Uterus (tissue), 4 donors: ENCODE results near the gene PDE4D. TPM values are rescaled to one million over a fixed set of nuclear protein-coding genes. Genes with fewer than 3 reads are reported as not detected.

Experiments used
- DNase-seq, 2 donors: peaks; one replicate each; pipeline ENCODE4 v3.0.0-alpha.2; 2019 to 2020
- H3K27ac ChIP-seq, 2 donors: fragments of 200-600 bp; sonication (generic); 1 replicate in 1 of 2; 2 replicates in 1 of 2; pipeline ENCODE4 v1.5.1; 2016 to 2018
- H3K27me3 ChIP-seq, 2 donors: fragments of 200-600 bp; sonication (generic); one replicate each; pipeline ENCODE4 v1.5.1; 2018 to 2019; ENCODE audit warnings: control low read depth in 1 of 2
- H3K36me3 ChIP-seq, 2 donors: fragments of 200-600 bp; sonication (generic); one replicate each; pipeline ENCODE4 v1.5.1; 2019; ENCODE audit warnings: control low read depth in 1 of 2
- H3K4me1 ChIP-seq, 2 donors: fragments of 200-600 bp; sonication (generic); one replicate each; pipeline ENCODE4 v1.5.1; 2018 to 2019; ENCODE audit warnings: control low read depth in 1 of 2
- H3K4me3 ChIP-seq, 2 donors: fragments of 200-600 bp; sonication (generic); 1 replicate in 1 of 2; 2 replicates in 1 of 2; pipeline ENCODE4 v1.5.1; 2018 to 2019; ENCODE audit warnings: mild to moderate bottlenecking in 1 of 2
- H3K9me3 ChIP-seq, 2 donors: fragments of 200-600 bp; sonication (generic); one replicate each; pipeline ENCODE4 v1.5.1; 2019; ENCODE audit warnings: control low read depth in 1 of 2
- POLR2A ChIP-seq, 2 donors: fragments of 450-650 bp; IDR thresholded peaks; one replicate each; pipeline ENCODE4 v1.6.1; 2016; ENCODE audit warnings: antibody characterized with exemption in 2 of 2, mild to moderate bottlenecking in 1 of 2, moderate library complexity in 1 of 2
- intact Hi-C: fragments of 100-400 bp; cut with DNase I; formaldehyde crosslinking; loops from one replicate; pipeline ENCODE4 v1.15.1; 2023; ENCODE audit warnings: low total_unique reads
- total RNA-seq, 4 donors: library from RNA; depleted of rRNA in 3 of 4; stranded (reverse); fragments of >200 nt in 3 of 4; gene quantifications; one replicate each; pipeline versions ENCODE4 v1.1.0 to v1.2.4, GENCODE V29; 2014 to 2023
- TF ChIP-seq, protein P1 (sequence below), 4 experiments: fragments of 200-600 bp in 2 of 4; fragments of 450-650 bp in 2 of 4; sonication (generic) in 2 of 4; IDR thresholded peaks; one replicate each; pipeline ENCODE4 v1.5.1; 2016 to 2019; ENCODE audit warnings: antibody characterized with exemption in 4 of 4, mild to moderate bottlenecking in 2 of 4, moderate library complexity in 1 of 4
- donor health status: DM: yes; HTN: yes; CAD: no.

PDE4D gene
- total RNA-seq, 4 donors from 2014 or later: 27.1 to 77.0 (median 45.8) TPM

DNA sequence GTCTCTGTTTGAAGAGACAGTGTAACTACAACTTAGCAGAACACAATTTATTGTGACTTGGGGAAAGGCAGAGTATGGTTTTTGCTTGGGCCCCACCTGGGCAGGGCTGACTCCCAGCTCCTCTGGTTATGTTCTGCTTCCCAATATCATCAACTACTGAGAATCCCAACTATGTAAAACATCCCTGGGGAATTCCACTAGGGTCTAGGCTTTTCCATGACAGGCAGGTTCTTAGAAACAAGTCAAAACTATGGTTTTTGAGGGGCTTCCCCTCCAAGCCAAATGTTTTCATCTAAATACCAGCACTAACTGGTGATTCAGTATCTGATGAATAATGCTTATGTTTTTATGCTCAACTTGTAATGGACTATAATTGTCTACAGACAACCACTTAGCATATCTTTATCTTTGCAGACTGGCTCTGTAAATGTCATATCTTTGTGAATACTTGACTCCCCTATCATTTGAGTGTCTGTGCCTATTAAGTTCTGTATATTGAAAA is 409.5 kb downstream of the PDE4D start:
- H3K36me3 ChIP-seq: no peaks in the 10 kb centered on the region
- intact Hi-C loops: no loop called here
- no peaks in the 10 kb centered on the region for H3K9me3 ChIP-seq
- no peaks in the 10 kb centered on the region for H3K27me3 ChIP-seq
- TF ChIP-seq, protein P1, sequence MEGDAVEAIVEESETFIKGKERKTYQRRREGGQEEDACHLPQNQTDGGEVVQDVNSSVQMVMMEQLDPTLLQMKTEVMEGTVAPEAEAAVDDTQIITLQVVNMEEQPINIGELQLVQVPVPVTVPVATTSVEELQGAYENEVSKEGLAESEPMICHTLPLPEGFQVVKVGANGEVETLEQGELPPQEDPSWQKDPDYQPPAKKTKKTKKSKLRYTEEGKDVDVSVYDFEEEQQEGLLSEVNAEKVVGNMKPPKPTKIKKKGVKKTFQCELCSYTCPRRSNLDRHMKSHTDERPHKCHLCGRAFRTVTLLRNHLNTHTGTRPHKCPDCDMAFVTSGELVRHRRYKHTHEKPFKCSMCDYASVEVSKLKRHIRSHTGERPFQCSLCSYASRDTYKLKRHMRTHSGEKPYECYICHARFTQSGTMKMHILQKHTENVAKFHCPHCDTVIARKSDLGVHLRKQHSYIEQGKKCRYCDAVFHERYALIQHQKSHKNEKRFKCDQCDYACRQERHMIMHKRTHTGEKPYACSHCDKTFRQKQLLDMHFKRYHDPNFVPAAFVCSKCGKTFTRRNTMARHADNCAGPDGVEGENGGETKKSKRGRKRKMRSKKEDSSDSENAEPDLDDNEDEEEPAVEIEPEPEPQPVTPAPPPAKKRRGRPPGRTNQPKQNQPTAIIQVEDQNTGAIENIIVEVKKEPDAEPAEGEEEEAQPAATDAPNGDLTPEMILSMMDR (IDR thresholded peaks at IDR 0.05): no peak
- H3K27ac ChIP-seq: no peak overlapping the region
- no peak for DNase-seq
- H3K4me3 ChIP-seq: no peak overlapping the region
- H3K4me1 ChIP-seq: no peaks in the 10 kb centered on the region

DNA sequence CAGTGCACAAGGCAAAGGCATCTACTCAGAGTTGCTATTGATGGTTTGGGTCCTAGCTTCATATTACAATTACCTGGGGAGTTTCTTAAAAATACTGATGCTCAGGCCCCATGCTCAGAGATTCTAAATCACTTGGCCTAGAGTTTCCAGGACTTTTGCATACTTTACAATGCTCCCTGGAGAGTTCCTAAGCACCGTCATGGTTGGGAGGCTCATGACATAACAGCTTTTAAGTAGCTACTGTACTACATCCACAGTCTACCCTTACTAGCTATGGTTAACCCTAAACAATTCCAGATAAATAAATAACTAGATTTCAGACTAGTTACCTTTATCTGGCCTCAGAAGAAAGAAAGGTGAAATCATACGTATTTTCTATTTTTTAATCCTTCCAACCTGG is 414.4 kb downstream of the PDE4D start:
- no peak overlapping the region for H3K27ac ChIP-seq
- DNase-seq: no peak
- TF ChIP-seq, protein P1 (IDR thresholded peaks at IDR 0.05): no peak
- no peak for TF ChIP-seq POLR2A (IDR thresholded peaks at IDR 0.05)
- no peaks in the 10 kb centered on the region for H3K36me3 ChIP-seq
- H3K9me3 ChIP-seq: no peaks in the 10 kb centered on the region
- intact Hi-C loops: no loop called here
- no peaks in the 10 kb centered on the region for H3K27me3 ChIP-seq
- H3K4me1 ChIP-seq: no peaks in the 10 kb centered on the region
- H3K4me3 ChIP-seq: no peak overlapping the region

DNA sequence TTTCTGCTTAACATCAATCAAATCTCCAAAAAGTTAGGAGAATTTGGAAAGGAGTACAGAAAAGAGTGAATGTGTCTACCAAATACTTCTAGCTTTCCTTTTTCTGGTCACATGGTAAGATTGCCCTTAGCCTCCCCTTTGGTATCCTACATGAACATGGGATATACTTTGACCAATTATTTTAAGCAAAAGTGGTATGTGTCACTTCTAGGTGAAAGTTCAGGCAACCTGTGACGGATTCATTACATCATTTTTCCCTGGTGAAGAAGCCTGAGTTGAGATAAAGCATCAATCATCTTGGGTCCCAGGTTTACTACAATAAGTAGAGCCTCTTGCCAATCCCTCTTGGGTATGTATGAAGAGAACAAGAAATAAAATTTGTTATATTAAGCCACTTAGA is 419.2 kb downstream of the PDE4D start:
- H3K27me3 ChIP-seq: no peaks in the 10 kb centered on the region
- no peaks in the 10 kb centered on the region for H3K4me1 ChIP-seq
- TF ChIP-seq, protein P1 (IDR thresholded peaks at IDR 0.05): no peak
- TF ChIP-seq POLR2A (IDR thresholded peaks at IDR 0.05): no peak
- no peaks in the 10 kb centered on the region for H3K36me3 ChIP-seq
- H3K9me3 ChIP-seq: no peaks in the 10 kb centered on the region
- DNase-seq: no peak
- intact Hi-C loops: no loop called here
- H3K27ac ChIP-seq: no peak overlapping the region
- H3K4me3 ChIP-seq: no peak overlapping the region

DNA sequence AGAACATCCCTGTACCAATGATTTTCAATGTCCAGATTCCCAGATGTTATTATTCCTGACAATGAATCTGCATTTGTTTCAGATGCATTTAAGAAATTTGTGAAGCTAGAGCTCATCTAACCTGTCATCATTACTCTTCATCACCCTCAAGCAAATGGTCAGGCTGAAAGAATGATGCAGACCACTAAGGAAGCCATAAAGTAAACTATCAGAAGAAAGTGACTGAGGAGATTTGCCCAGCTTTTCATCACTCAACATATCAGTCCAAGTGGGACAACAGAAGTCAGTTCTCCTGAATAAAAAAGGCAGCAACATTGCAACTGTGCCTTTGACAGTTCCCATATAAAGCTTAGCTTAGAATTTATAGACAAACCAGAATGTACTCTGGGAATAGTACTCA is 419.9 kb downstream of the PDE4D start:
- DNase-seq: no peak
- no peaks in the 10 kb centered on the region for H3K4me1 ChIP-seq
- TF ChIP-seq, protein P1 (IDR thresholded peaks at IDR 0.05): no peak
- TF ChIP-seq POLR2A (IDR thresholded peaks at IDR 0.05): no peak
- intact Hi-C loops: no loop called here
- H3K9me3 ChIP-seq: no peaks in the 10 kb centered on the region
- H3K27me3 ChIP-seq: no peaks in the 10 kb centered on the region
- H3K4me3 ChIP-seq: no peak overlapping the region
- no peaks in the 10 kb centered on the region for H3K36me3 ChIP-seq
- no peak overlapping the region for H3K27ac ChIP-seq

DNA sequence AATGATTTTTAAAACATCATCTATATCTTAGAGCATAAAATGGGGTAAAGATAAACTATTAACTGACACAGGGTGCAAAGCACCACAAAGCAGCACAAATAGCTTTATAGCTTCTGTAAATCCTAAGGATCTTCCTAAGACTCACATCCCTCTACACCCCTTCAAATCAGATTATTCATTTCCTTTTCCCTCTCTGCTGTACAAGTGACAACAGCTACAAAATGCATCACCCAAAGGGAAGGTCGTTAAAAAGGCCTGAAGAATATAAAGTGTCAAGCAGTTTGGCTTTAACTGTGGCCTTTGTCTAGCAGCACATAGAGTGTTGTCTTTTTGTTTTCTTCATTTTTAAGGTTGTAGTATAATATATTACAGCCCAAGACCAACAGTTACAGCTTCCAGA is 422.1 kb downstream of the PDE4D start:
- H3K36me3 ChIP-seq: no peaks in the 10 kb centered on the region
- intact Hi-C loops: no loop called here
- no peaks in the 10 kb centered on the region for H3K4me1 ChIP-seq
- no peaks in the 10 kb centered on the region for H3K27me3 ChIP-seq
- no peak overlapping the region for H3K4me3 ChIP-seq
- no peak for DNase-seq
- H3K27ac ChIP-seq: no peak overlapping the region
- H3K9me3 ChIP-seq: no peaks in the 10 kb centered on the region
- TF ChIP-seq, protein P1 (IDR thresholded peaks at IDR 0.05): no peak
- no peak for TF ChIP-seq POLR2A (IDR thresholded peaks at IDR 0.05)
